SK-N-SH (cell line): ENCODE data around the gene ICAM5. TPM values are rescaled to one million over a fixed set of nuclear protein-coding genes. Genes with fewer than 3 reads are reported as not detected.

ENCODE experiments used
- CTCF ChIA-PET: fragments of 300-600, 350-600 bp; formaldehyde crosslinking; extraction: SDS; loops from one replicate; lab custom pipeline; 2021; lab: Yijun Ruan, JAX
- POLR2A ChIA-PET: fragments of 350-600 bp; sonication (Branson Sonifier 250); formaldehyde crosslinking; extraction: SDS; loops from one replicate; lab custom pipeline; 2020; ENCODE audit warnings: antibody characterized with exemption, inconsistent platforms; lab: Yijun Ruan, JAX
- DNase-seq: peaks from one replicate; pipeline ENCODE4 v3.0.0; 2012
- H2AFZ ChIP-seq: fragments of 200-600 bp; sonication (generic); 2 replicates; pipeline ENCODE4 v1.8.1; 2016; ENCODE audit warnings: antibody characterized with exemption, mild to moderate bottlenecking, low read depth
- H3F3A ChIP-seq: fragments of 200-600 bp; sonication (generic); replicated peaks from 2 replicates; pipeline ENCODE3; 2016; ENCODE audit warnings: antibody characterized with exemption, mild to moderate bottlenecking; ENCODE audit not compliant: insufficient read depth
- H3K27ac ChIP-seq, 2 experiments: fragments of 200-500 bp in 1 of 2; fragments of 200-600 bp in 1 of 2; sonication (Bioruptor generic) in 1 of 2; sonication (generic), shearing (Covaris generic) in 1 of 2; 2 replicates each; pipeline versions ENCODE4 v1.5.1 to v1.6.1; 2014 to 2016; ENCODE audit warnings: low read depth in 2 of 2, inconsistent platforms in 1 of 2, low read length in 1 of 2, mild to moderate bottlenecking in 1 of 2, mixed read lengths in 1 of 2
- H3K27me3 ChIP-seq: fragments of 200-600 bp; sonication (generic), shearing (Covaris generic); 2 replicates; pipeline ENCODE4 v1.6.1; 2016; ENCODE audit warnings: mixed run types; ENCODE audit not compliant: insufficient read depth
- H3K36me3 ChIP-seq, 2 experiments: fragments of 200-500 bp in 1 of 2; fragments of 200-600 bp in 1 of 2; sonication (Bioruptor generic) in 1 of 2; sonication (generic) in 1 of 2; replicated peaks in 1 of 2; 2 replicates each; pipeline versions ENCODE3 to v1.5.1; 2014 to 2016; ENCODE audit warnings: low read length in 1 of 2, mild to moderate bottlenecking in 1 of 2; ENCODE audit not compliant: insufficient read depth in 2 of 2, control insufficient read depth in 1 of 2
- H3K4me1 ChIP-seq, 2 experiments: fragments of 200-500 bp in 1 of 2; fragments of 200-600 bp in 1 of 2; sonication (Bioruptor generic) in 1 of 2; sonication (generic), shearing (Covaris generic) in 1 of 2; 2 replicates each; pipeline versions ENCODE4 v1.5.1 to v1.6.1; 2014 to 2016; ENCODE audit warnings: low read depth in 1 of 2, low read length in 1 of 2, mixed run types in 1 of 2; ENCODE audit not compliant: insufficient read depth in 2 of 2, control insufficient read depth in 1 of 2
- H3K4me2 ChIP-seq: fragments of 200-600 bp; sonication (generic), shearing (Covaris generic); 2 replicates; pipeline ENCODE4 v1.6.1; 2017; ENCODE audit warnings: mixed run types
- H3K4me3 ChIP-seq, 2 experiments: fragments of 200-500 bp in 1 of 2; fragments of 200-600 bp in 1 of 2; sonication (Bioruptor generic) in 1 of 2; sonication (generic), shearing (Covaris generic) in 1 of 2; 2 replicates each; pipeline versions ENCODE4 v1.5.1 to v1.8.1; 2014 to 2016; ENCODE audit warnings: low read depth in 2 of 2, inconsistent platforms in 1 of 2, low read length in 1 of 2, mild to moderate bottlenecking in 1 of 2, mixed read lengths in 1 of 2, moderate library complexity in 1 of 2
- H3K79me2 ChIP-seq: fragments of 200-600 bp; sonication (generic); 2 replicates; pipeline ENCODE4 v1.8.1; 2017; ENCODE audit warnings: mild to moderate bottlenecking; ENCODE audit not compliant: insufficient read depth
- H3K9ac ChIP-seq: fragments of 200-600 bp; sonication (generic); 2 replicates; pipeline ENCODE4 v1.6.1; 2017; ENCODE audit warnings: mixed run types
- H3K9me2 ChIP-seq: fragments of 200-600 bp; sonication (generic); 2 replicates; pipeline ENCODE4 v1.6.1; 2017; ENCODE audit warnings: mixed run types
- H3K9me3 ChIP-seq: fragments of 200-600 bp; sonication (generic); 2 replicates; pipeline ENCODE4 v1.6.1; 2017; ENCODE audit warnings: mixed run types, mild to moderate bottlenecking, moderate library complexity
- H4K20me1 ChIP-seq: fragments of 200-600 bp; sonication (generic); 2 replicates; pipeline ENCODE4 v1.6.1; 2017; ENCODE audit warnings: mild to moderate bottlenecking, mixed run types; ENCODE audit not compliant: insufficient read depth
- GATA2 ChIP-seq: sonication (generic); formaldehyde crosslinking; IDR thresholded peaks from 2 replicates; pipeline ENCODE4 v1.5.0; 2020; ENCODE audit warnings: mild to moderate bottlenecking, missing genetic modification reagents
- IRF3 ChIP-seq: fragments of 150-350 bp; IDR thresholded peaks from 2 replicates; pipeline ENCODE4 v1.6.1; 2016; ENCODE audit warnings: mild to moderate bottlenecking, low read depth, low read length
- JUND ChIP-seq: IDR thresholded peaks from 2 replicates; pipeline ENCODE4 v1.4.0; 2012
- MEF2A ChIP-seq: IDR thresholded peaks from 2 replicates; pipeline ENCODE4 v1.4.0; 2012; ENCODE audit warnings: low read depth, borderline replicate concordance
- MXI1 ChIP-seq: IDR thresholded peaks from 2 replicates; pipeline ENCODE4 v1.6.1; 2012; ENCODE audit warnings: mild to moderate bottlenecking, low read depth, low read length, improper control_type of control experiment
- NFIC ChIP-seq: IDR thresholded peaks from 2 replicates; pipeline ENCODE4 v1.4.0; 2012; ENCODE audit warnings: borderline replicate concordance
- NRF1 ChIP-seq: IDR thresholded peaks from 2 replicates; pipeline ENCODE4 v1.6.1; 2012; ENCODE audit warnings: low read depth, mild to moderate bottlenecking, low read length
- POLR2AphosphoS5 ChIP-seq: IDR thresholded peaks from 2 replicates; pipeline ENCODE4 v1.6.1; 2012; ENCODE audit warnings: low read depth, low read length
- RFX5 ChIP-seq: IDR thresholded peaks from 2 replicates; pipeline ENCODE4 v1.6.1; 2012; ENCODE audit warnings: mild to moderate bottlenecking, improper control_type of control experiment, low read length
- TCF12 ChIP-seq: IDR thresholded peaks from 2 replicates; pipeline ENCODE4 v1.4.0; 2012
- ZBTB33 ChIP-seq: IDR thresholded peaks from 2 replicates; pipeline ENCODE4 v1.4.0; 2012; ENCODE audit warnings: low read depth, borderline replicate concordance
- WGBS: methylation state at CpG from one replicate; pipeline ENCODE4 v1.1.6; 2017; ENCODE audit warnings: low lambda C conversion rate; 5-methylcytosine and 5-hydroxymethylcytosine counted together
- polyA plus RNA-seq, 3 experiments: library from polyadenylated mRNA; depleted of rRNA; stranded (reverse); fragments of >200 nt; gene quantifications; 2 replicates each; pipeline ENCODE4 v1.2.3, GENCODE V29; 2012
- TF ChIP-seq, protein P1 (sequence below): IDR thresholded peaks from 2 replicates; pipeline ENCODE4 v1.4.0; 2012; ENCODE audit warnings: low read depth, borderline replicate concordance

The ICAM5 gene
- polyA plus RNA-seq, 1 of the 3 experiments (the other 2 are of a cell fraction), result 5.2 TPM

DNA sequence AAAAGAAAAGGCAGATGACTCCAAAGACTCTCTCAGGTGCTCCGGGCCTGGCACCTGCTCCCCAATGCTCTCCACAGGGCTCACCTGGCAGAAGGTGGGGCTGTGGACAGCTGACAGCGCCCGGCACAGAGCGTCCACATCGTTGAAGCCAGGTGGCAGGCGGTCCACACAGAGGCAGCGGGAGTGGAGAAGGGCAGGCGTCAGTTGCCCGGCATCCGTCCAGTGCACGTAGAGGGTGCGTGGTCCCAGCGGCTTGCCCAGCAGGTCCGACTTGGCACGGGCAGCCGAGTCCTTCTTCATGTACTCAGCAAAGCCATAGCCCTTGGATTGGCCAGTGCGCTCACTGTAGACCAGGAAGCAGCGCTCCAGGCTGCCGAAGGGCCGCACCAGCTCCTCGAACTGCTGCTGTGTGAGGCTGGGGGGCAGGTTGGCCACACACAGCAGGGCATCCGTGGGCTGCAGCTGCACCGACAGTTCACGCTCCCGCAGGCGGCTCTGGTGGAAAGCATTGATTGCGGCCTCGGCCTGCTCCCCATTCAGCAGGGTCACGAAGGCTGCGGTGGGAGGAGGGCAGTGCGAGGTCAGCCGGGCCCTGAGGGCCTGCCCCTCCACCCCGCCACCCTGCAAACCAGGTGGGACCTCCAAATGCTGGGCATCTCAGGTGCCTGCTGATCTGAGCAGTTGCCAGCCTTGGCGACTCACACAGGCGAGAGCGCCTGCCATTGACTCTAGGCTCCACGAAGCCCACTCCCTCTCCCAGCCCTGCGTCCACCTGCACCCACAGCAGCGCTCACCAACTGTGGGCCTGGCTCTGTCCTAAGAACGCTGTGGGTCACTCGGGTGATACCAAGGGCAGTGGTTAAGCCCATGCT, 39.0 kb downstream of the ICAM5 start:
- peaks cover 0 to 10% of the 10 kb centered on the region in 2 experiments; a peak in 1 of 4 replicates for H3K4me1 ChIP-seq
- CTCF ChIA-PET, result no interaction called here
- POLR2A ChIA-PET, result no interaction called here
- H3K9me3 ChIP-seq, result no peaks in the 10 kb centered on the region
- no peak overlapping the region for H3K4me3 ChIP-seq
- no peak for DNase-seq
- peaks cover 36 to 37% of the 10 kb centered on the region in 2 experiments for H3K36me3 ChIP-seq
- no peaks in the 10 kb centered on the region for H3K9me2 ChIP-seq
- H3K4me2 ChIP-seq, result no peak overlapping the region
- no peak for TF ChIP-seq NFIC
- TF ChIP-seq MEF2A, result no peak
- TF ChIP-seq POLR2AphosphoS5, result no peak
- H2AFZ ChIP-seq, result no peak overlapping the region
- H3K27me3 ChIP-seq, result no peaks in the 10 kb centered on the region
- no peak overlapping the region for H3K27ac ChIP-seq
- no peaks in the 10 kb centered on the region for H3F3A ChIP-seq
- H4K20me1 ChIP-seq, result peaks cover 32% of the 10 kb centered on the region
- H3K79me2 ChIP-seq, result peaks cover 65% of the 10 kb centered on the region
- H3K9ac ChIP-seq, result no peak overlapping the region
- WGBS, result 92% methylated on average over 14 of the region's 41 CpGs

DNA sequence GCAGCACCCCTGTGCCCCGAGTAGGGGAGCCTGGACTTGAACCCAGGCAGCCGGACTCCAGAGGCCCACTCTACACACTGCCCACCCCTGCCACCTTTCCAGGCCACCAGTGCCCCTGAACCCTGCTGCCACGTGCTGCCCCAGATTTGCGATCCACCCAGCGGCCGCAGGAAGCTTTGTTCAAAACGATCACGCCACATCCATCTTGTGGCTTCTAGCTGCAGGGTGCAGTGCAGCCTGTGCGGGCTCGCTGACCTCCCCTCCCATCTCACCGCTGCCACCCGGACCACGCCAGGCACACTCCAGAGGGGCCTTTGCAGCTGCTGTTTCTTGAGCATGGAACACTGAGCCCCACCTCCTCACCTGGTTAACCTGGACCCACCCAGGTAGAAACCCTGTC, 39.8 kb downstream of the ICAM5 start:
- no peak overlapping the region for H3K27ac ChIP-seq
- no peak overlapping the region for H2AFZ ChIP-seq
- no peak overlapping the region for H3K4me3 ChIP-seq
- H3K4me1 ChIP-seq, result peaks cover 0 to 17% of the 10 kb centered on the region in 2 experiments; a peak in 1 of 4 replicates
- POLR2A ChIA-PET, result no interaction called here
- TF ChIP-seq RFX5, result no peak
- TF ChIP-seq TCF12, result no peak
- no peak for TF ChIP-seq MXI1
- no peak for TF ChIP-seq MEF2A
- TF ChIP-seq NRF1, result no peak
- no peak for TF ChIP-seq JUND
- TF ChIP-seq, protein P1, sequence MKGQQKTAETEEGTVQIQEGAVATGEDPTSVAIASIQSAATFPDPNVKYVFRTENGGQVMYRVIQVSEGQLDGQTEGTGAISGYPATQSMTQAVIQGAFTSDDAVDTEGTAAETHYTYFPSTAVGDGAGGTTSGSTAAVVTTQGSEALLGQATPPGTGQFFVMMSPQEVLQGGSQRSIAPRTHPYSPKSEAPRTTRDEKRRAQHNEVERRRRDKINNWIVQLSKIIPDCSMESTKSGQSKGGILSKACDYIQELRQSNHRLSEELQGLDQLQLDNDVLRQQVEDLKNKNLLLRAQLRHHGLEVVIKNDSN, result no peak
- no peak for TF ChIP-seq IRF3
- no peak for TF ChIP-seq GATA2 (CRISPR knock-in tag)
- TF ChIP-seq ZBTB33, result no peak
- H3K36me3 ChIP-seq, result peaks cover 36 to 37% of the 10 kb centered on the region in 2 experiments
- CTCF ChIA-PET, result interaction anchor here (0.9 to 2.1 kb wide), 2 partner anchors 60 to 61 kb away, joined by 6 to 11 read pairs; no protein-coding TSS in a partner anchor
- H3K4me2 ChIP-seq, result no peak overlapping the region
- WGBS, result 96% methylated on average over 5 of the region's 13 CpGs
- H3K9ac ChIP-seq, result no peak overlapping the region
- H4K20me1 ChIP-seq, result peaks cover 32% of the 10 kb centered on the region
- DNase-seq, result no peak
- H3K27me3 ChIP-seq, result no peaks in the 10 kb centered on the region
- no peaks in the 10 kb centered on the region for H3K9me2 ChIP-seq
- H3F3A ChIP-seq, result no peaks in the 10 kb centered on the region
- H3K9me3 ChIP-seq, result no peaks in the 10 kb centered on the region
- H3K79me2 ChIP-seq, result peaks cover 71% of the 10 kb centered on the region
